HEK293 (cell line): Measurements from ENCODE around the gene SCAMP2.

ENCODE experiments used
- GLIS2 ChIP-seq: fragments of 450-650 bp; formaldehyde crosslinking; IDR thresholded peaks from 2 replicates; pipeline ENCODE4 v1.5.1; 2016; ENCODE audit warnings: missing biosample characterization, missing genetic modification characterization
- INSM2 ChIP-seq: fragments of 450-650 bp; formaldehyde crosslinking; IDR thresholded peaks from 2 replicates; pipeline ENCODE4 v1.5.1; 2016; ENCODE audit warnings: missing biosample characterization, missing genetic modification characterization
- KLF1 ChIP-seq: fragments of 450-650 bp; formaldehyde crosslinking; IDR thresholded peaks from 2 replicates; pipeline ENCODE4 v1.5.1; 2016; ENCODE audit warnings: missing biosample characterization, missing genetic modification characterization
- SCRT2 ChIP-seq: fragments of 450-650 bp; formaldehyde crosslinking; IDR thresholded peaks from 2 replicates; pipeline ENCODE4 v1.5.1; 2016; ENCODE audit warnings: missing biosample characterization, missing genetic modification characterization
- SP2 ChIP-seq: fragments of 450-650 bp; formaldehyde crosslinking; IDR thresholded peaks from 2 replicates; pipeline ENCODE4 v1.5.1; 2016; ENCODE audit warnings: missing biosample characterization, missing genetic modification characterization
- SP3 ChIP-seq: fragments of 450-650 bp; formaldehyde crosslinking; IDR thresholded peaks from 2 replicates; pipeline ENCODE4 v1.5.1; 2016; ENCODE audit warnings: missing biosample characterization, missing genetic modification characterization
- YY2 ChIP-seq: fragments of 450-650 bp; formaldehyde crosslinking; IDR thresholded peaks from 2 replicates; pipeline ENCODE4 v1.5.1; 2016; ENCODE audit warnings: missing biosample characterization, missing genetic modification characterization
- ZBTB1 ChIP-seq: fragments of 450-650 bp; formaldehyde crosslinking; IDR thresholded peaks from 2 replicates; pipeline ENCODE4 v1.5.1; 2016; ENCODE audit warnings: missing biosample characterization, missing genetic modification characterization
- ZBTB17 ChIP-seq: fragments of 450-650 bp; formaldehyde crosslinking; IDR thresholded peaks from 2 replicates; pipeline ENCODE4 v1.5.1; 2016; ENCODE audit warnings: missing biosample characterization, missing genetic modification characterization
- ZBTB21 ChIP-seq: fragments of 450-650 bp; formaldehyde crosslinking; IDR thresholded peaks from 2 replicates; pipeline ENCODE4 v1.5.1; 2017; ENCODE audit warnings: missing biosample characterization, missing genetic modification characterization
- ZBTB44 ChIP-seq: fragments of 450-650 bp; IDR thresholded peaks from 2 replicates; pipeline ENCODE4 v1.5.1; 2018; ENCODE audit warnings: missing biosample characterization, mild to moderate bottlenecking, missing genetic modification characterization
- ZBTB6 ChIP-seq: fragments of 450-650 bp; formaldehyde crosslinking; IDR thresholded peaks from 2 replicates; pipeline ENCODE4 v1.5.1; 2017; ENCODE audit warnings: missing biosample characterization, missing genetic modification characterization
- ZBTB7A ChIP-seq: fragments of 450-650 bp; formaldehyde crosslinking; IDR thresholded peaks from 2 replicates; pipeline ENCODE4 v1.5.1; 2016; ENCODE audit warnings: low read depth, missing biosample characterization, missing genetic modification characterization
- ZFP3 ChIP-seq: fragments of 450-650 bp; formaldehyde crosslinking; IDR thresholded peaks from 2 replicates; pipeline ENCODE4 v1.5.1; 2016; ENCODE audit warnings: low read depth, missing biosample characterization, missing genetic modification characterization
- ZFP37 ChIP-seq: fragments of 450-650 bp; formaldehyde crosslinking; IDR thresholded peaks from 2 replicates; pipeline ENCODE4 v1.5.1; 2016; ENCODE audit warnings: missing biosample characterization, missing genetic modification characterization
- ZNF2 ChIP-seq: fragments of 450-650 bp; formaldehyde crosslinking; IDR thresholded peaks from 2 replicates; pipeline ENCODE4 v1.5.1; 2016; ENCODE audit warnings: missing biosample characterization, missing genetic modification characterization
- ZNF248 ChIP-seq: fragments of 450-650 bp; formaldehyde crosslinking; IDR thresholded peaks from 2 replicates; pipeline ENCODE4 v1.5.1; 2017; ENCODE audit warnings: missing biosample characterization, missing genetic modification characterization
- ZNF266 ChIP-seq: fragments of 450-650 bp; formaldehyde crosslinking; IDR thresholded peaks from 2 replicates; pipeline ENCODE4 v1.5.1; 2016; ENCODE audit warnings: missing biosample characterization, missing genetic modification characterization, low read depth
- ZNF354C ChIP-seq: fragments of 450-650 bp; formaldehyde crosslinking; IDR thresholded peaks from 2 replicates; pipeline ENCODE4 v1.5.1; 2016; ENCODE audit warnings: missing biosample characterization, missing genetic modification characterization, low read depth, borderline replicate concordance
- ZNF398 ChIP-seq: fragments of 450-650 bp; formaldehyde crosslinking; IDR thresholded peaks from 2 replicates; pipeline ENCODE4 v1.5.1; 2017; ENCODE audit warnings: missing biosample characterization, missing genetic modification characterization
- ZNF423 ChIP-seq: fragments of 450-650 bp; formaldehyde crosslinking; IDR thresholded peaks from 2 replicates; pipeline ENCODE4 v1.5.1; 2016; ENCODE audit warnings: missing biosample characterization, missing genetic modification characterization
- ZNF600 ChIP-seq: fragments of 450-650 bp; formaldehyde crosslinking; IDR thresholded peaks from 2 replicates; pipeline ENCODE4 v1.5.1; 2016; ENCODE audit warnings: missing biosample characterization, missing genetic modification characterization
- ZNF629 ChIP-seq: fragments of 450-650 bp; formaldehyde crosslinking; IDR thresholded peaks from 2 replicates; pipeline ENCODE4 v1.5.1; 2017; ENCODE audit warnings: missing biosample characterization, missing genetic modification characterization
- ZNF670 ChIP-seq: fragments of 450-650 bp; formaldehyde crosslinking; IDR thresholded peaks from 2 replicates; pipeline ENCODE4 v1.5.1; 2016; ENCODE audit warnings: missing biosample characterization, missing genetic modification characterization, low read depth
- ZNF692 ChIP-seq: fragments of 450-650 bp; formaldehyde crosslinking; IDR thresholded peaks from 2 replicates; pipeline ENCODE4 v1.5.1; 2016; ENCODE audit warnings: missing biosample characterization, missing genetic modification characterization
- ZNF776 ChIP-seq: fragments of 450-650 bp; formaldehyde crosslinking; IDR thresholded peaks from 2 replicates; pipeline ENCODE4 v1.5.0; 2017; ENCODE audit warnings: missing biosample characterization, missing genetic modification characterization, borderline replicate concordance
- ZNF830 ChIP-seq: fragments of 450-650 bp; IDR thresholded peaks from 2 replicates; pipeline ENCODE4 v1.5.0; 2018; ENCODE audit warnings: missing biosample characterization, missing genetic modification characterization, low read depth, mild to moderate bottlenecking, moderate library complexity
- ZSCAN18 ChIP-seq: fragments of 450-650 bp; formaldehyde crosslinking; IDR thresholded peaks from 2 replicates; pipeline ENCODE4 v1.5.1; 2016; ENCODE audit warnings: missing biosample characterization, missing genetic modification characterization
- ZSCAN23 ChIP-seq: fragments of 450-650 bp; formaldehyde crosslinking; IDR thresholded peaks from 2 replicates; pipeline ENCODE4 v1.5.1; 2016; ENCODE audit warnings: missing biosample characterization, missing genetic modification characterization
- ZSCAN4 ChIP-seq: fragments of 450-650 bp; formaldehyde crosslinking; IDR thresholded peaks from 2 replicates; pipeline ENCODE4 v1.5.1; 2017; ENCODE audit warnings: missing biosample characterization, missing genetic modification characterization

SCAMP2 gene

GRCh38 chr15:74889883-74890664, 16.9 kb upstream of the SCAMP2 start, which contains the start of gene MPI (continued):
- TF ChIP-seq SP2 (tag by site-specific recombination) (peak; percentile 49), KLF1 (peak; percentile 30; the same call in 1 of the 2 replicates), ZSCAN18 (peak; percentile 58; the same call in 1 of the 2 replicates), ZNF266 (tag by site-specific recombination) (no peak), INSM2 (tag by site-specific recombination) (peak; percentile 53; the same call in 1 of the 2 replicates), SP3 (tag by site-specific recombination) (peak; percentile 91), GLIS2 (tag by site-specific recombination) (peak; percentile 95), SCRT2 (tag by site-specific recombination) (peak; percentile 36; the same call in 1 of the 2 replicates), ZNF398 (tag by site-specific recombination) (peak; percentile 47; the same call in 1 of the 2 replicates), ZNF423 (tag by site-specific recombination) (peak; percentile 42), ZNF670 (tag by site-specific recombination) (no peak), ZNF354C (tag by site-specific recombination) (no peak), ZBTB6 (tag by site-specific recombination) (no peak), ZNF248 (no peak), ZBTB17 (tag by site-specific recombination) (peak; percentile 92), ZNF830 (tag by site-specific recombination) (no peak), ZNF2 (tag by site-specific recombination) (peak; percentile 86), ZNF629 (tag by site-specific recombination) (peak; percentile 89), ZFP3 (tag by site-specific recombination) (no peak), ZBTB7A (tag by site-specific recombination) (peak; percentile 89), ZBTB1 (no peak), ZSCAN23 (peak; percentile 91; the same call in 1 of the 2 replicates), ZNF600 (0 out of 2 replicates have a peak, but pooled peaks have one; percentile 62), ZBTB21 (tag by site-specific recombination) (peak; percentile 81; the same call in 1 of the 2 replicates), ZNF776 (tag by site-specific recombination) (no peak), YY2 (tag by site-specific recombination) (peak; percentile 98), ZNF692 (tag by site-specific recombination) (peak; percentile 91), ZFP37 (tag by site-specific recombination) (peak; percentile 97), ZBTB44 (tag by site-specific recombination) (peak; percentile 46), ZSCAN4 (tag by site-specific recombination) (peak; percentile 67)
